ENCODE data around the gene FAM13A. TPM values are rescaled to one million over a fixed set of nuclear protein-coding genes. Genes with fewer than 3 reads are reported as not detected.

Gene FAM13A
- total and polyA plus RNA-seq, 2 of the 4 experiments (the other 2 are of a cell fraction), result 13.1 to 22.0 TPM

- Histone ChIP-seq H4K20me1 (ENCODE audit: insufficient read depth, low read length) (no peaks in the 10 kb centered on the region), H3K56ac (ENCODE audit: extremely low read depth, insufficient read depth, low read length) (no peak overlapping the region), H3K4me2 (ENCODE audit: low read depth, low read length) (no peak overlapping the region), H2BK120ac (ENCODE audit: low read depth, low read length) (no peak overlapping the region), H3K27ac (ENCODE audit: insufficient read depth, low read length) (no peak overlapping the region), H4K5ac (ENCODE audit: low read depth, low read length) (no peak overlapping the region), H2BK15ac (ENCODE audit: low read depth, low read length) (no peak overlapping the region), H4K8ac (ENCODE audit: low read depth in 2 of 2, low read length in 2 of 2) (no peak overlapping the region), H3K4me1 (ENCODE audit: control insufficient read depth, insufficient read depth, low read length) (no peaks in the 10 kb centered on the region), H3K14ac (replicated peaks; ENCODE audit: low read depth, low read length) (no peak overlapping the region), H2BK20ac (ENCODE audit: low read depth, low read length) (no peak overlapping the region), H3K9me3 (ENCODE audit: control insufficient read depth, insufficient read depth, low read length) (no peaks in the 10 kb centered on the region), H2AK9ac (replicated peaks; ENCODE audit: low read depth, low read length, poor library complexity) (no peak overlapping the region), H3K79me1 (ENCODE audit: low read depth in 1 of 2, low read length in 2 of 2) (no peaks in the 10 kb centered on the region), H3K36me3 (ENCODE audit: control insufficient read depth, insufficient read depth, low read length) (peaks cover 39% of the 10 kb centered on the region), H3K4ac (ENCODE audit: low read depth, low read length) (no peak overlapping the region), H2AK5ac (ENCODE audit: low read depth, low read length) (no peak overlapping the region), H4K91ac (ENCODE audit: insufficient read depth, low read depth, low read length) (no peak overlapping the region), H3K9me1 (ENCODE audit: insufficient read depth, low read length) (peaks cover 5% of the 10 kb centered on the region; the same call in 1 of the 2 replicates), H3K23ac (ENCODE audit: low read depth, low read length) (no peak overlapping the region), H3K4me3 (ENCODE audit: insufficient read depth, low read depth, low read length) (no peak overlapping the region), H3K27me3 (ENCODE audit: control insufficient read depth, insufficient read depth, low read length) (no peaks in the 10 kb centered on the region), H3K18ac (ENCODE audit: low read depth, low read length) (no peak overlapping the region), H2AFZ (replicated peaks; ENCODE audit: low read length, poor library complexity) (no peak overlapping the region), H2BK5ac (ENCODE audit: low read depth, low read length, poor library complexity, severe bottlenecking) (no peak overlapping the region), H3K9ac (ENCODE audit: low read depth, low read length) (no peak overlapping the region)
- intact Hi-C loops (cut with micrococcal nuclease), result no loop called here
- TF ChIP-seq MAFK (IDR thresholded peaks at IDR 0.05; ENCODE audit: low read depth, low read length) (no peak), BHLHE40 (IDR thresholded peaks at IDR 0.05; ENCODE audit: low read depth, low read length) (no peak), CHD1 (IDR thresholded peaks at IDR 0.05; ENCODE audit: low read depth, low read length) (no peak), RCOR1 (IDR thresholded peaks at IDR 0.05; ENCODE audit: insufficient replicate concordance, low read length) (no peak), MXI1 (IDR thresholded peaks at IDR 0.05; ENCODE audit: borderline replicate concordance, low read depth, low read length) (no peak), MAZ (IDR thresholded peaks at IDR 0.05; ENCODE audit: borderline replicate concordance, low read depth, low read length) (no peak), CEBPB (IDR thresholded peaks at IDR 0.05; ENCODE audit: low read depth, low read length) (no peak)
- TF ChIP-seq, protein P1, sequence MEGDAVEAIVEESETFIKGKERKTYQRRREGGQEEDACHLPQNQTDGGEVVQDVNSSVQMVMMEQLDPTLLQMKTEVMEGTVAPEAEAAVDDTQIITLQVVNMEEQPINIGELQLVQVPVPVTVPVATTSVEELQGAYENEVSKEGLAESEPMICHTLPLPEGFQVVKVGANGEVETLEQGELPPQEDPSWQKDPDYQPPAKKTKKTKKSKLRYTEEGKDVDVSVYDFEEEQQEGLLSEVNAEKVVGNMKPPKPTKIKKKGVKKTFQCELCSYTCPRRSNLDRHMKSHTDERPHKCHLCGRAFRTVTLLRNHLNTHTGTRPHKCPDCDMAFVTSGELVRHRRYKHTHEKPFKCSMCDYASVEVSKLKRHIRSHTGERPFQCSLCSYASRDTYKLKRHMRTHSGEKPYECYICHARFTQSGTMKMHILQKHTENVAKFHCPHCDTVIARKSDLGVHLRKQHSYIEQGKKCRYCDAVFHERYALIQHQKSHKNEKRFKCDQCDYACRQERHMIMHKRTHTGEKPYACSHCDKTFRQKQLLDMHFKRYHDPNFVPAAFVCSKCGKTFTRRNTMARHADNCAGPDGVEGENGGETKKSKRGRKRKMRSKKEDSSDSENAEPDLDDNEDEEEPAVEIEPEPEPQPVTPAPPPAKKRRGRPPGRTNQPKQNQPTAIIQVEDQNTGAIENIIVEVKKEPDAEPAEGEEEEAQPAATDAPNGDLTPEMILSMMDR (conservative IDR thresholded peaks at IDR 0.05; ENCODE audit: low read depth, low read length), result no peak
- ChIA-PET CTCF (no interaction called here), POLR2A (ENCODE audit: unreplicated experiment) (no interaction called here)
- in situ Hi-C loops (cut with MboI; ENCODE audit: low sequenced_read_pairs), result no loop called here
- no CpG with 5 or more reads among the region's 2 CpGs for WGBS, 2 experiments (ENCODE audit: extremely low coverage in 2 of 2, insufficient read length in 1 of 2)
- DNase-seq (no peak), ATAC-seq (ENCODE audit: low read depth) (no peak)
- no TSS peak for BruUV-seq (replicated peaks)
- dilution Hi-C loops (cut with HindIII; ENCODE audit: low sequenced_read_pairs, unreplicated experiment), result no loop called here
Observed at GRCh38 chr4:88724406-88724805, 332.6 kb downstream of the FAM13A start.

Measured in IMR-90 (cell line).